ENCODE data around the gene PI16. TPM values are rescaled to one million over a fixed set of nuclear protein-coding genes. Genes with fewer than 3 reads are reported as not detected.

Gene PI16
- total RNA-seq, 1 donor: 6.3 TPM

GRCh38 chr6:36961441-36962435 lies 7.2 kb downstream of the PI16 start:
- no peak for DNase-seq (ENCODE audit: low read depth)
- H3K4me3 ChIP-seq (ENCODE audit: low read depth, low read length): no peak overlapping the region
- TF ChIP-seq, protein P1, sequence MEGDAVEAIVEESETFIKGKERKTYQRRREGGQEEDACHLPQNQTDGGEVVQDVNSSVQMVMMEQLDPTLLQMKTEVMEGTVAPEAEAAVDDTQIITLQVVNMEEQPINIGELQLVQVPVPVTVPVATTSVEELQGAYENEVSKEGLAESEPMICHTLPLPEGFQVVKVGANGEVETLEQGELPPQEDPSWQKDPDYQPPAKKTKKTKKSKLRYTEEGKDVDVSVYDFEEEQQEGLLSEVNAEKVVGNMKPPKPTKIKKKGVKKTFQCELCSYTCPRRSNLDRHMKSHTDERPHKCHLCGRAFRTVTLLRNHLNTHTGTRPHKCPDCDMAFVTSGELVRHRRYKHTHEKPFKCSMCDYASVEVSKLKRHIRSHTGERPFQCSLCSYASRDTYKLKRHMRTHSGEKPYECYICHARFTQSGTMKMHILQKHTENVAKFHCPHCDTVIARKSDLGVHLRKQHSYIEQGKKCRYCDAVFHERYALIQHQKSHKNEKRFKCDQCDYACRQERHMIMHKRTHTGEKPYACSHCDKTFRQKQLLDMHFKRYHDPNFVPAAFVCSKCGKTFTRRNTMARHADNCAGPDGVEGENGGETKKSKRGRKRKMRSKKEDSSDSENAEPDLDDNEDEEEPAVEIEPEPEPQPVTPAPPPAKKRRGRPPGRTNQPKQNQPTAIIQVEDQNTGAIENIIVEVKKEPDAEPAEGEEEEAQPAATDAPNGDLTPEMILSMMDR (IDR thresholded peaks at IDR 0.05; ENCODE audit: insufficient read depth, low read length): no peak

- peak; percentile 39 for DNase-seq (ENCODE audit: low read depth)
- H3K4me3 ChIP-seq (ENCODE audit: low read depth, low read length): no peak overlapping the region
- TF ChIP-seq, protein P1 (IDR thresholded peaks at IDR 0.05; ENCODE audit: insufficient read depth, low read length): no peak
These were observed 8.3 kb downstream of the PI16 start for GRCh38 chr6:36962874-36963273.

- TF ChIP-seq, protein P1 (IDR thresholded peaks at IDR 0.05; ENCODE audit: insufficient read depth, low read length): no peak
- peak; percentile 35 for DNase-seq (ENCODE audit: low read depth)
- H3K4me3 ChIP-seq (ENCODE audit: low read depth, low read length): no peak overlapping the region
These were observed 9.1 kb downstream of the PI16 start for GRCh38 chr6:36963451-36964290.

GRCh38 chr6:36964349-36964748 lies 9.8 kb downstream of the PI16 start:
- H3K4me3 ChIP-seq (ENCODE audit: low read depth, low read length): no peak overlapping the region
- TF ChIP-seq, protein P1 (IDR thresholded peaks at IDR 0.05; ENCODE audit: insufficient read depth, low read length): no peak
- no peak for DNase-seq (ENCODE audit: low read depth)

- DNase-seq (ENCODE audit: low read depth): no peak
- TF ChIP-seq, protein P1 (IDR thresholded peaks at IDR 0.05; ENCODE audit: insufficient read depth, low read length): no peak
- no peak overlapping the region for H3K4me3 ChIP-seq (ENCODE audit: low read depth, low read length)
These were observed 10.4 kb downstream of the PI16 start for GRCh38 chr6:36964908-36965307.

DNA sequence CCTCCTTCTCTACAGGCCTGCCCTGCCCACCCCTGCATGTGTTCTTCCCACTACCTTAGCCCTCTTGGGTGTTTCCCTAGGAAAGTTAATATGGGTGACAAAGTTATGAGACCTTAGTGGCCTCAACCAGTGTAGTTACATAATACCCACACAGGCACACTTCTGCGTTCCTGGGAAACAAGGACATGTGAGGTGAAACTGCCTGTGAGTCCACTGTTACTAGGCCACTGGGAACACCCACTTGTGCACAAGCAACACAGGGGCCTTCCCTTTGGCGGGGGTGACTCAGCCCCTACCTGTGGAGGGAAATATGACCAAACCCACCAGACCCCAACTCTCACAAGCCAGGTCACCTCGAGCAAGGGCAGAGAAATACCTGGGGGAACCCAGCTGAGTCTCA lies 12.8 kb downstream of the PI16 start:
- no peak for DNase-seq (ENCODE audit: low read depth)
- no peak overlapping the region for H3K4me3 ChIP-seq (ENCODE audit: low read depth, low read length)
- TF ChIP-seq, protein P1 (IDR thresholded peaks at IDR 0.05; ENCODE audit: insufficient read depth, low read length): no peak

Data from fibroblast of the aortic adventitia (primary cell).